Central memory CD8-positive, alpha-beta T cell (primary cell): ENCODE results near the gene TANGO6.

Experiments used
- ATAC-seq: fragments of 150-1000 bp; cut with Tn5 transposase; replicated peaks from 2 replicates; pipeline ENCODE4 v1.10.0; 2022; ENCODE audit warnings: mild to moderate bottlenecking, moderate FRiP score, moderate number of reproducible peaks; ENCODE audit not compliant: poor library complexity, severe bottlenecking; ENCODE audit errors: extremely low read depth
- DNase-seq, 2 donors: peaks; one replicate each; pipeline ENCODE4 v3.0.0; 2021; ENCODE audit warnings: low spot score in 2 of 2
- H3K27ac Mint-ChIP-seq: one replicate; pipeline ENCODE4 v1.8.0; 2022; ENCODE audit warnings: low read depth, mild to moderate bottlenecking, moderate library complexity, mixed read lengths
- H3K27me3 Mint-ChIP-seq: one replicate; pipeline ENCODE4 v1.8.0; 2022; ENCODE audit warnings: mixed read lengths
- H3K36me3 Mint-ChIP-seq: one replicate; pipeline ENCODE4 v1.8.0; 2022; ENCODE audit warnings: mild to moderate bottlenecking, moderate library complexity, mixed read lengths; ENCODE audit not compliant: insufficient read depth
- H3K4me1 Mint-ChIP-seq: one replicate; pipeline ENCODE4 v1.8.0; 2022; ENCODE audit warnings: mixed read lengths
- H3K4me3 Mint-ChIP-seq: one replicate; pipeline ENCODE4 v1.8.0; 2022; ENCODE audit warnings: mild to moderate bottlenecking, moderate library complexity, mixed read lengths
- H3K9me3 Mint-ChIP-seq: one replicate; pipeline ENCODE4 v1.8.0; 2022; ENCODE audit warnings: mixed read lengths

The TANGO6 gene

GRCh38 chr16:68902003-68902968 is 59.0 kb downstream of the TANGO6 start:
- H3K4me1 Mint-ChIP-seq = no peaks in the 10 kb centered on the region
- DNase-seq = no peak
- H3K27me3 Mint-ChIP-seq = no peaks in the 10 kb centered on the region
- peaks cover 17% of the 10 kb centered on the region for H3K36me3 Mint-ChIP-seq
- no peak overlapping the region for H3K4me3 Mint-ChIP-seq
- ATAC-seq = no peak
- H3K9me3 Mint-ChIP-seq = no peaks in the 10 kb centered on the region
- no peak overlapping the region for H3K27ac Mint-ChIP-seq

GRCh38 chr16:68902969-68903345 is 59.6 kb downstream of the TANGO6 start:
- Mint-ChIP-seq H3K27me3 (no peaks in the 10 kb centered on the region), H3K9me3 (no peaks in the 10 kb centered on the region), H3K4me3 (no peak overlapping the region), H3K27ac (no peak overlapping the region), H3K4me1 (no peaks in the 10 kb centered on the region), H3K36me3 (peaks cover 20% of the 10 kb centered on the region)
- DNase-seq (no peak), ATAC-seq (no peak)

GRCh38 chr16:68907297-68907696 is 64.0 kb downstream of the TANGO6 start:
- no peak for DNase-seq
- no peak overlapping the region for H3K4me3 Mint-ChIP-seq
- no peaks in the 10 kb centered on the region for H3K27me3 Mint-ChIP-seq
- H3K27ac Mint-ChIP-seq = no peak overlapping the region
- no peaks in the 10 kb centered on the region for H3K4me1 Mint-ChIP-seq
- no peaks in the 10 kb centered on the region for H3K9me3 Mint-ChIP-seq
- H3K36me3 Mint-ChIP-seq = peaks cover 31% of the 10 kb centered on the region
- no peak for ATAC-seq

- Mint-ChIP-seq H3K36me3 (peaks cover 32% of the 10 kb centered on the region), H3K9me3 (no peaks in the 10 kb centered on the region), H3K4me3 (no peak overlapping the region), H3K27me3 (no peaks in the 10 kb centered on the region), H3K4me1 (no peaks in the 10 kb centered on the region), H3K27ac (no peak overlapping the region)
- ATAC-seq (no peak), DNase-seq (no peak)
Observed at GRCh38 chr16:68907781-68908181, 64.5 kb downstream of the TANGO6 start.

GRCh38 chr16:68909099-68909733 is 65.9 kb downstream of the TANGO6 start:
- Mint-ChIP-seq H3K4me1 (no peaks in the 10 kb centered on the region), H3K9me3 (no peaks in the 10 kb centered on the region), H3K27me3 (no peaks in the 10 kb centered on the region), H3K36me3 (peaks cover 32% of the 10 kb centered on the region), H3K27ac (no peak overlapping the region), H3K4me3 (no peak overlapping the region)
- no peak for ATAC-seq
- DNase-seq = no peak

- Mint-ChIP-seq H3K27ac (no peak overlapping the region), H3K36me3 (peaks cover 31% of the 10 kb centered on the region), H3K4me3 (no peak overlapping the region), H3K4me1 (no peaks in the 10 kb centered on the region), H3K27me3 (no peaks in the 10 kb centered on the region), H3K9me3 (no peaks in the 10 kb centered on the region)
- ATAC-seq (no peak), DNase-seq (no peak)
Observed at GRCh38 chr16:68910051-68910450, 66.7 kb downstream of the TANGO6 start.

GRCh38 chr16:68915589-68915988 is 72.3 kb downstream of the TANGO6 start:
- Mint-ChIP-seq H3K36me3 (peaks cover 28% of the 10 kb centered on the region), H3K9me3 (no peaks in the 10 kb centered on the region)

GRCh38 chr16:68917541-68917940 is 74.2 kb downstream of the TANGO6 start:
- no peaks in the 10 kb centered on the region for H3K4me1 Mint-ChIP-seq
- ATAC-seq = no peak
- no peak overlapping the region for H3K27ac Mint-ChIP-seq
- H3K9me3 Mint-ChIP-seq = no peaks in the 10 kb centered on the region
- H3K36me3 Mint-ChIP-seq = peaks cover 32% of the 10 kb centered on the region
- H3K27me3 Mint-ChIP-seq = no peaks in the 10 kb centered on the region
- no peak overlapping the region for H3K4me3 Mint-ChIP-seq
- DNase-seq = no peak

More at GRCh38 chr16:68915589-68915988, 72.3 kb downstream of the TANGO6 start:
- Mint-ChIP-seq H3K27ac (no peak overlapping the region), H3K27me3 (no peaks in the 10 kb centered on the region), H3K4me3 (no peak overlapping the region), H3K4me1 (no peaks in the 10 kb centered on the region)
- ATAC-seq (no peak), DNase-seq (no peak)

GRCh38 chr16:68920349-68920748 is 77.0 kb downstream of the TANGO6 start:
- Mint-ChIP-seq H3K9me3 (no peaks in the 10 kb centered on the region), H3K4me3 (no peak overlapping the region), H3K27me3 (no peaks in the 10 kb centered on the region), H3K36me3 (peaks cover 33% of the 10 kb centered on the region), H3K27ac (no peak overlapping the region), H3K4me1 (no peaks in the 10 kb centered on the region)
- DNase-seq = no peak
- ATAC-seq = no peak

- Mint-ChIP-seq H3K4me3 (no peak overlapping the region), H3K4me1 (no peaks in the 10 kb centered on the region), H3K27me3 (no peaks in the 10 kb centered on the region), H3K27ac (no peak overlapping the region), H3K9me3 (no peaks in the 10 kb centered on the region), H3K36me3 (peaks cover 33% of the 10 kb centered on the region)
- ATAC-seq = no peak
- DNase-seq = no peak
Observed at GRCh38 chr16:68921637-68922036, 78.3 kb downstream of the TANGO6 start.

GRCh38 chr16:68923116-68923515 is 79.8 kb downstream of the TANGO6 start:
- Mint-ChIP-seq H3K4me1 (no peaks in the 10 kb centered on the region), H3K9me3 (no peaks in the 10 kb centered on the region), H3K27me3 (no peaks in the 10 kb centered on the region), H3K27ac (no peak overlapping the region), H3K36me3 (peaks cover 41% of the 10 kb centered on the region), H3K4me3 (no peak overlapping the region)
- DNase-seq = no peak
- no peak for ATAC-seq

- H3K27me3 Mint-ChIP-seq = no peaks in the 10 kb centered on the region
Observed at GRCh38 chr16:68927018-68927417, 83.7 kb downstream of the TANGO6 start.

GRCh38 chr16:68931196-68931595 is 87.9 kb downstream of the TANGO6 start:
- H3K9me3 Mint-ChIP-seq = no peaks in the 10 kb centered on the region
- no peak overlapping the region for H3K4me3 Mint-ChIP-seq
- no peaks in the 10 kb centered on the region for H3K4me1 Mint-ChIP-seq
- H3K27me3 Mint-ChIP-seq = no peaks in the 10 kb centered on the region
- no peak for ATAC-seq
- peaks cover 41% of the 10 kb centered on the region for H3K36me3 Mint-ChIP-seq
- H3K27ac Mint-ChIP-seq = no peak overlapping the region
- DNase-seq = no peak

More at GRCh38 chr16:68927018-68927417, 83.7 kb downstream of the TANGO6 start:
- H3K4me1 Mint-ChIP-seq = no peaks in the 10 kb centered on the region
- H3K27ac Mint-ChIP-seq = no peak overlapping the region
- H3K4me3 Mint-ChIP-seq = no peak overlapping the region
- H3K9me3 Mint-ChIP-seq = no peaks in the 10 kb centered on the region
- no peak for DNase-seq
- peaks cover 44% of the 10 kb centered on the region for H3K36me3 Mint-ChIP-seq
- no peak for ATAC-seq
